GM10847 (cell line): ENCODE data around the gene MIER2.

Source experiments
- POLR2A ChIP-seq: IDR thresholded peaks from 2 replicates; pipeline ENCODE4 v1.6.1; 2011; ENCODE audit not compliant: insufficient read length; ENCODE audit errors: extremely low read depth

The MIER2 gene

DNA sequence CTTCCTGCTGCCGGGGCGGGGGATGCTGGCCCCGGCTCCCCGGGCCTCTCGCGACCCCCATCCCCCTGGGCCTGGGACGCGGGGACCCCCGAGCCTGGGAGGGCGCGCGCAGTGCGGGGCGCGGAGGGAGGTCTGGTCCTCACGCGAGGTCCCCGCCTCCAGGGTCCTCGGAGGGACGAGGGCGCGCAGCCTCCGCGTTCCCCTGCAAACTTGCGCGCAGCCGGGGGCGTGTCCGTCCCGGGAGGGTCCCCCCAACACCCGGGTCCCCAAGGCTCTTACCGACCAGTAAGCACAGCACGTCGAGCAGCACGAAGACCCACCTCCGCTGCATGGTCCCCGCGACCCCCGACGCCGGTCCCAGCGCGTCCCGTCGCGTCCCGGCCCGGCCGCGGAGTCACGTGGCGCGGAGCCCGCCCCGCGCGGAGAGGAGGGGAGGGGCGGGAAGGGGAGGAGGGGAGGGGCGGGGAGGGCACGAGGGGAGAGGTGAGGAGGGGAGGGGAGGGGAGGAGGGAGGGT lies 53.5 kb downstream of the MIER2 start, which contains the start of gene PLPP2:
Gene PLPP2 (minus strand): TSS at position 398 of the 516 bp plus-strand sequence. CDS start 67 bp downstream, at position 331.
- TF ChIP-seq POLR2A: no peak

GRCh38 chr19:290372-291005 lies 54.1 kb downstream of the MIER2 start:
- no peak for TF ChIP-seq POLR2A

GRCh38 chr19:289651-290371 lies 54.8 kb downstream of the MIER2 start:
- TF ChIP-seq POLR2A: no peak

- no peak for TF ChIP-seq POLR2A
Measured at GRCh38 chr19:288911-289310, 55.7 kb downstream of the MIER2 start.

DNA sequence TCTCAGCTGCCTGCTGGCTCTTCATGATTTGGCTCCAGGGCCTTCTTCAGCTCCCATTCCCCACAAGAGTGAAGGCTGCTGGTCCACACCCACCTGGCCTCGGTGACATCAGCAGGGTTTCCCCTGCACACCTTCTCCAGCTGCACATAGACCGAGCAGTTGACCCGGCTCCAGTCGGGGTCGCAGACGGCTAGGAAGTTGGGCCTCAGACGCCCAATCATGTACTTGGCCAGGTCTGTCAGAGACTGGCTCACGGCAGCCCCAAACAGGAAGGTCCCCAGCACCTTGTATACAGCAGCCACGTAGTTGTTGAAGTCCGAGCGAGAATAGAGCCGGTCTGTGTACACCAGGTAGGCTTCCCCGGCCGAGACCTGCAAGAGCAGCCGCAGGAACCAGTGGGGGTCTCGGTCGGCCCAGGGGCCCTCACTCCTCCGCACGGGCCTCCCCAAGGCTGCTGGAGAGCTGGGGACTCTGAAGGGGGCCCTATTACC lies 57.2 kb downstream of the MIER2 start:
- TF ChIP-seq POLR2A: no peak

DNA sequence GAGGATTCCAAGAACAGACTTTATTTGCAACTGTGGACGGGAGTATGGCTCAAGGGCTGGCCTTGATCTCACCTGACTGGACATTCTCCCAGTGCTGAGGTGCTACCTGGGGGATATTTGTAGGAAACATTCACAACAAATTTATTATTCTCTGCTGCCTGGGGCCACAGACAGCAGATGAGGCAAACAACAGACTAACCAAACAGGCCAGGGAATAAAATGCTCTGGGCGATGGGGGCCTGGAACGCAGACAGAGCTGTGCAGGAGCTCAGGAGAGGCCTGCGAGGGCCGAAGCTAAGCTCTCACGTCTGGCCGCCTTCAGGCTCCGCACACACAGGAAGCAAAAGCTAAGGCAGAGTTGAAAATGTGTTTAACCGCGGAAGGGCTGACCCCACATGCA lies 61.2 kb downstream of the MIER2 start:
- TF ChIP-seq POLR2A: no peak

GRCh38 chr19:282501-282900 lies 62.1 kb downstream of the MIER2 start:
- TF ChIP-seq POLR2A: no peak

DNA sequence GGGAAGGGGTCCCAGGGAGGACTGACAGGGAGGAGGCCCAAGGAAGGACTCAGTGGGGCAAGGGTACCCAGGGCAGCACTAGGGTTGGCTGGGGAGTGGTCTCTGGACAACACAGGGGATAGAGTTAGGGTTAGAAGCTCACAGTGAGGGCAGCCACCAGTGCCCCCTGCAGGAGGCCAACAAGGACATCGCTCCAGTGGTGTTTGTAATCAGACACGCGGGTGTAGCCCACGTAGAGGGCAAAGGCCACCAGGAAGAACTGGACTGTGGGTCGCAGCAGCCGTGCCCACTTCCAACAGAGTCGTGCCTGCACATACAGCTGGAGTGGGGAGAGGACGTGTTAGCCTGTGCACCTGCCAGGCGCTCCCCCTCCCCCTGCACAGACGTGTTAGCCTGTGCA lies 62.6 kb downstream of the MIER2 start:
- no peak for TF ChIP-seq POLR2A

GRCh38 chr19:281156-281853 lies 63.3 kb downstream of the MIER2 start:
- no peak for TF ChIP-seq POLR2A

DNA sequence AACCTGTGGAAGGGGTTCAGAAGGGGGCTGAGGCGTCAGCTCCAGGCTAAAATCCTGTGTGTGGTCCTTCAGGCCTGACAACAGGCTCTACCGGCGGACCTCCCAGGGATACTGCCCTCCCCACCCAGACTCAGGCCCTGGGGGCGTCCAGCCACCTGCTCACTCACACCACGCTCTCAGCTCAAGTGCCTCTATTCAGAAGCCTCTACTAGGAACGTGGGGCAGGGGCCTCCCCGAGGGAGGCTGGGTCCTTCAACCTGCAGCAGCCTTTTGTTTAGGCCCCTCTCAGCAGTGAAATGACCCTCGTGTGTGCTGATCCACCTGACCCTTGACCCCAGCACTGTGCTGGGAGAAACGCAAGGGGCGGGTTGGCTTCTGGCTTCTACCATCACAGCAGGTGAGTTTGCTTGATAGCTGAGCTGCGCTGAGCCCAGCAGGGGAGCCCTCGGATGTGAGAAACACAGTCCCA lies 64.0 kb downstream of the MIER2 start:
- no peak for TF ChIP-seq POLR2A

- no peak for TF ChIP-seq POLR2A
Measured at GRCh38 chr19:279656-280055, 64.9 kb downstream of the MIER2 start.

- no peak for TF ChIP-seq POLR2A
Measured at GRCh38 chr19:279231-279630, 65.4 kb downstream of the MIER2 start.

DNA sequence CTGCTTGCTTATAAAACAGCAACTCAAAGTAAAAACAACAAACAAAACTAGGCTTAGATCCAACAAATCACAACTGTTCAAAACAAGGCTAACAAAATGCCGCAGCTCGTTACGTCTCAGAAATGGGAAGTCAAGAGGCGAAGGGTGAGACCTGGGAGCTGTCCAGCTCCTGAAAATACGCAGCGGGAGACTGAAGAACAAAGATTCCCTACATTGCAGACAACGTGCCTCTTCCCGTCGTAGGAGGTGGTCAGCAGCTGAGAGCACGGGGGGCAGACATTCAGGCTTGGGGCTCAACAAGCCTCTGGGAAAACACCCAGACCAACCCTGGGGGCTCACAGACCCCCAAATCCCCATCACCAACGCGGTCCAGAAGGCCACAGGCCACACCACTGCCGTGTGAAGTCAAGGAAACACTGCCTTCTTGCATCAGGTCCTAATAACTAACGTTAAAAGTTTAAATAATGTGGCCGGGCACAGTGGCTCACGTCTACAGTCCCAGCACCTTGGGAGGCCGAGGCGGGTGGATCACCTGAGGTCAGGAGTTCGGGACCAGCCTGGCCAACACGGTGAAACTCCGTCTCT lies 66.9 kb downstream of the MIER2 start:
- no peak for TF ChIP-seq POLR2A

GRCh38 chr19:277131-277530 lies 67.5 kb downstream of the MIER2 start:
- no peak for TF ChIP-seq POLR2A

DNA sequence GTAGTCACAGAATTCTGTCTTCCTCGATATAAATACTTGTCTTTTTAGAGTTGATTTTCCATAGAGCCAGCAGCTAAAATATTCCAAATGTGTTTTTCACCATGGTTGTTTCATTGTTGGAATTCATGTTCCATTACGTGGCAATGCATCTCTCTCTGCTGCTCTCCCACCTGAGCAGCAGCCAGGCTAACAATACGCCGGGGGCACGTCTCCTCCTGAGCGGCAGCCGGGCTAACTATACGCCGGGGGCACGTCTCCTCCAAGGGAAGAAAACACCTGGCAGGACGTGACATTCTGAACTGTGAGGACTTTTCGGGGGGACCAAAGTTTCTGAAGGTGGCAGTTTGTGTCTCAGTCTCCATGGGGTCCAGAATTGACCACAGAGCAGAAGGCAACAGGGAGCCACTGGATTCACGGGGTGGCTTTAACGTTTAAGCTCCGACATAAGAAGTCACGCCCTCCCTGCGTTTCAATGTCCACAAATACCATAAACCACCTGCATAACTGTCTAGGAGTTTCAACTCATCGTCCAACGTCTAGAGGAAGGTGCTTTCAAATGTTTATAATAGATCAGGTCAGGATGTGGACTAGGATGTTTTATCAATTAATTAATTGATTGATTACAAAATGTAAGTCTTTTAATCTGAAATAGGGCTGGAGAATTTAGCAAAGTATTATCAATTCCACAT lies 68.5 kb downstream of the MIER2 start:
- no peak for TF ChIP-seq POLR2A
